NCI-H446 (cell line): ENCODE data around the gene UBE2H.
"Not testable (repeated sequence)": the region's sequence is repeated elsewhere in the genome, so short reads cannot be mapped to it uniquely, and the experiment has no call there.

ENCODE experiments used
- DNase-seq, 2 experiments: peaks; one replicate each; lab custom pipeline; 2025; lab: John Stamatoyannopoulos, UW

The UBE2H gene

GRCh38 chr7:129908181-129908580 lies 44.6 kb downstream of the UBE2H start:
- DNase-seq = no peak

GRCh38 chr7:129907122-129907736 lies 45.5 kb downstream of the UBE2H start:
- DNase-seq = no peak

- no peak for DNase-seq
Observed at GRCh38 chr7:129906700-129907099, 46.1 kb downstream of the UBE2H start.

GRCh38 chr7:129903935-129904334 lies 48.8 kb downstream of the UBE2H start:
- DNase-seq = no peak

GRCh38 chr7:129902788-129903422 lies 49.9 kb downstream of the UBE2H start:
- DNase-seq = no peak

- DNase-seq = no peak
Observed at GRCh38 chr7:129898502-129899160, 54.1 kb downstream of the UBE2H start.

- no peak for DNase-seq
Observed at GRCh38 chr7:129898007-129898406, 54.8 kb downstream of the UBE2H start.

GRCh38 chr7:129896568-129897382 lies 56.0 kb downstream of the UBE2H start:
- DNase-seq = no peak

- DNase-seq = not testable (repeated sequence)
Observed at GRCh38 chr7:129894184-129894583, 58.6 kb downstream of the UBE2H start.

- DNase-seq = no peak
Observed at GRCh38 chr7:129890090-129890489, 62.7 kb downstream of the UBE2H start.

- no peak for DNase-seq
Observed at GRCh38 chr7:129889133-129889844, 63.5 kb downstream of the UBE2H start.

GRCh38 chr7:129887865-129888264 lies 64.9 kb downstream of the UBE2H start:
- DNase-seq = no peak

- no peak for DNase-seq
Observed at GRCh38 chr7:129886818-129887186, 66.0 kb downstream of the UBE2H start.

- no peak for DNase-seq
Observed at GRCh38 chr7:129886167-129886817, 66.5 kb downstream of the UBE2H start.

GRCh38 chr7:129884495-129884894 lies 68.3 kb downstream of the UBE2H start:
- no peak for DNase-seq

GRCh38 chr7:129883151-129883550 lies 69.6 kb downstream of the UBE2H start:
- no peak for DNase-seq

GRCh38 chr7:129882531-129882930 lies 70.2 kb downstream of the UBE2H start:
- DNase-seq = no peak

GRCh38 chr7:129877146-129877792 lies 75.5 kb downstream of the UBE2H start:
- no peak for DNase-seq

GRCh38 chr7:129875745-129876411 lies 76.9 kb downstream of the UBE2H start:
- DNase-seq = no peak

GRCh38 chr7:129875160-129875559 lies 77.6 kb downstream of the UBE2H start:
- DNase-seq = no peak
